ENCODE measurements around the gene WHRN.

The WHRN gene

DNA sequence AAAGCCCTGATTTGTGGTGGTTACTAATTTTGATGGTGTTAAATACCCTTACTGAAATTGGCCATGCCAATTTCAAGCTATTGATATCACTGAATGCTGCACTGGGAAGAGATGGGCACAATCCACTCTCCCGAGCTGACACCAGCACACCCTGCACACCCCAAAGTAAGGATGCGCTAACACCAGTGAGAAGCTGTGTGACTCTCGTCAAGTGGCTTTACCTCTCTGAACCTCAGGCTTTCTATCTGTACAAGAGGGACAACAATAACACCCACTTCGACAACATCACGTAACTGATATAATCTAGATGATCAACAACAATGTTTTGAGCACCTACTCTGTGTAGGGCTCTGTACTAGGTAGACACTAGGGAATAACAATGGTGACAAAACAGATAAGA is 109.5 kb downstream of the WHRN start:
- no peak for DNase-seq

DNA sequence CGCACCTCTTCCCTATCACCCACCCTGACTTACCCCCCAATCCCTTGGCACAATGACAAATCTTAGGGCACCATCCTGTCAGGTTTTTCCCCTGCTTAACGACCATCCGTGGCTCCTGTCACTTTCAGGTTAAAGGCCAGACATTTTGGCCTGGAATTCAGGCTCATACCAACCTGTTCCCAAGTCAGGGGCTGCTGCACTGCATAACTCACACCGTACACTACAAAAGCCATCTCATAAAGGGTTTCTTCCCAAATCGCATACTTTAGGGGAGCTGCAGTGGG is 110.0 kb downstream of the WHRN start:
- DNase-seq = no peak

DNA sequence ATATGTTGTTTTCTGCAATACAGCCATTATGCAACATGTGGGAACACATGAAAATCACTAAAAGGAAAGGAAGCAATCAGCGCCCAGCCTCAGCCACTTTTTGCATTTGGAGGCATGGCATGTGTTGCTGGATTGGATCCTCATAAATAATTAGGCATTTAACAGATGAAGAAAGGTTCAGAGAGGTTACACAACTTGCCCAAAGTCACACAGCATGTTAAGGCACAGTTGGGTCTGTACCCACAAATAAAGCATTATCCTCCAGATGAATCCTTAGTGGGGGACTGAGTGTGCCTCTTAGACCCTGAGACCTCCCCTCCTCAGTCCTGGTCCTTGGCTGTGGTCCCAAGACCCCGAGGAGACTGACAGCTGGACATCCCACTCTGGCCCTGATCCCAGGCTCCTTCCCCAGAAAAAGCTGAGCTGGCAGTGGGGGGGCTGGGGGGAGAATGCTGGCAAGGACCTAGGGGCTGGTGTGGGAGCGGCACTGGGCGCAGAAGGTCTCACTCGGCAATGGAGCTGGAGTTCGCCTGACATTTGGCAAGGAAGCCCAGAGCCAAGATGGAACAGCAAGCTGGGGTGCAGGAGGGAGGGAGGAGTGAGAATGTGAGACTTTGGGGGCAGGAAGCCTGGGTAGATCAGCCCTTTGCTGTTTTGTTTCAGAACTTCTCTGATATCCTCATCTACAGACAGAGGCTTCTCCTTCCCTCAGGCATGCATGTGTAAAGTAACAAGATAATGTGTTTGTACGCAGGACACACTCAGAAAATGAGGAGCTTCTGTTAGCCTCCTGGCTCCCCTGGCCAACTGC is 110.5 kb downstream of the WHRN start:
- no peak for DNase-seq

DNA sequence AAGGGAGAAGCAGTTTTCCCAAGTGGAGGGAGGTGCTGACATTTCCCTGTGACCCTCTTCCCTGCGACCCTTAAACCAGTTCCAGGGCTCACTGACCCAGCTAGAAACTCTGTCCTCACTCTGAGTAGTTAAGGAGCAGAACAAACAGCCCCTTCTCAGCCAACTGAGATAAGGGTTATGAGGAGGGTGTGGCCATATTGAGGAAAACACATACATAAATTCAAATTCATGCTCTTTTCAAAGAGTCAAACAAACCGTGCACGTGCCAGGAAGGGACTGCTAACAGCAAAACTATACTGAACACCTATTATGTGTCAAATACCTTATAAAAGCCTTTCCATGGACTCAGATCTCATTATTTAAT is 112.5 kb downstream of the WHRN start:
- no peak for DNase-seq

DNA sequence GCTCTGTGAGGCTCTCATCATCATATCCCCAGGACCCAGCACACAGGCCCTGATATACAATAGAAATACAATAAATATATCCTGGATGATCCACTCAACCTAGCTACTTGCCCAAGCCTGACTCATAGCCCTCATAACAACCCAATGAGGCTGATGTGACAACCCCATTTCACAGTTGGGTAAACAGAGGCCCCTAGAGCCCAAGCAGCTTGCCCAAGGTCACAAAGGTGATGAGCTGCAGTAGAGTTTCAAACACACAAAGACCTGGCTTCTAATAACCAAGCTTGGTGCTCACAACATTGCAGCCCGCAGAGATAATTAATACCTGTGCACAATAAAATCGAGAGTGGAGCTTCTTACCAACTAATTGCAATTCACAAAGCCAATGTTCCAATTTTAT is 114.3 kb downstream of the WHRN start:
- no peak for DNase-seq

DNA sequence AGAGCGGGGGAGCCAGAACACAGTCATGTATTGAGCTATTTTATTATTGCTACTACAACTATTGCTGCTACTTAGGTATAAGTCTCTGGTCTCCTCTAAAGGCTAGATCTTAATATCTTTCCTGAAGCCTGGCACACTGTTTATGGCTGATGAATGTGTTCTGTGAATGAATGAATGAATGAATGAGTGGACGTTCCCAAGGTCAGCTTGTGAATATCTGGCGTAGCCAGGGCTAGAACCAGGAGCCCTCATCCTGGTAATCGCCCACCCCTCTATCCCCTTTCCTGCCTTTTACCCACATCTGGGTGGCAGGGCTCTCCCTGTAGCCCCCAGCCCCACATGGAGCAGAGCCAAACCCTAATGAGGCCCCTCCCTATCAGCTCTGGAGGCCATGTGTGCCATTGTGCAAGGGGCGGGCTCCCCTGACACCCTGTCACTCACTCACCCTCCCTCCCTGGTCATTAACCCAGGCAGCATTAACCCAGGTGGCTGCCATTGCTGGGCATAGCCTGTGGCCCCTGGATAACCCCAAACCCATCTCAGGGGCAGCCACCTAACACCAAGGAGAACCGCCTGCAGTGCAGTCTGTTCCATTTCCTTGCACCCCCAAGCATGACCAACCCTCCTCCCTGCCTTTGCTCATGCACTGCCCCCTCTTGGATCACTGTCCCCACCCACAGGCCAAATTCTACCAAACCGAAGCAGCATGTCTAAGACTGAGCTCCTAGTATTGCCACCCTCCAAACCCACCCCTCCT is 115.5 kb downstream of the WHRN start:
- DNase-seq = no peak

DNA sequence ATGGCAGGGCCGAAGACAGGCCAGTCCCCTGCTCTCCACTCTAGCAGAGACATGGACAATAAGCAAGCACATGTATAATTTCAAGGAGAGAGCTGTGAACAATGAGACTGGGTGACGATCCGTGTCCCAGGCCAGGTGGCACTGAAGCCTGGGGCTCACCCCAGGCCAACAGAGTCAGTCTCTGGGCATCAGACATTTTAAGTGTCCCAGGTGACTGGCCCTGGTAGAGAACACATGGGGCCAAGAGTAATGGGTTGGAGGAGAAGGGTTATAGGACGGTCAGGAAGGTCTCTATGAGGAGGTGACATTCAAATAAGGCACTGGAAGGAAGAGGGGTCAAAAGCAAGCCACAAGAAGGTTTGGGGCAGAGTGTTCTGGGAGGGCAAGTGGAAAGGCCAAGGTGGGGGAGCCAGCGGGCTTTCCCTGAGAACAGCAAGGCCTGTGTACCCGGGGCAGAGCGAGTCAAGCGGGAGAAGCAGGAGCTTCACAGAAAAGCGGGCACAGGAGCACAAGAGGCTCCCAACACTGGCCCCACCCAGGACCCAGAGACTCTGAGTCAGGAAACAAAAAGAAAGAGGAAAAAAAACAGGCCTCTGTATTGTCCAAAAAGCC is 116.4 kb downstream of the WHRN start:
- no peak for DNase-seq

DNA sequence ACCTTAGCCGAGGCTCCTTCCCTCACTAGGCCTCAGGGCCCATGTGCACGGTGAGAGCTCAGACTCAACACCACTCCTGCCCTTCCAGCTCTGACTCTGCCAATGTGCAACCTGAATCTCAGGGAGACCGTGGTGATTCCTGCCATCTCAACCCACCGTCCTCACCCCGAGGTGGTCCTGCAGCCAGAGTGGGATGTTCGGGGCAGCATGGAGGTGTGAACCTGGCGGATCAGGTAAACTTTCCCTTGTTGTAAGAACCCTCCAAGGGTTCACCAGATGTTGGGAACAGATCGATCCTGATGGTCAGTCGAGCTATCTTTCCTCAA is 117.0 kb downstream of the WHRN start:
- no peak for DNase-seq

DNA sequence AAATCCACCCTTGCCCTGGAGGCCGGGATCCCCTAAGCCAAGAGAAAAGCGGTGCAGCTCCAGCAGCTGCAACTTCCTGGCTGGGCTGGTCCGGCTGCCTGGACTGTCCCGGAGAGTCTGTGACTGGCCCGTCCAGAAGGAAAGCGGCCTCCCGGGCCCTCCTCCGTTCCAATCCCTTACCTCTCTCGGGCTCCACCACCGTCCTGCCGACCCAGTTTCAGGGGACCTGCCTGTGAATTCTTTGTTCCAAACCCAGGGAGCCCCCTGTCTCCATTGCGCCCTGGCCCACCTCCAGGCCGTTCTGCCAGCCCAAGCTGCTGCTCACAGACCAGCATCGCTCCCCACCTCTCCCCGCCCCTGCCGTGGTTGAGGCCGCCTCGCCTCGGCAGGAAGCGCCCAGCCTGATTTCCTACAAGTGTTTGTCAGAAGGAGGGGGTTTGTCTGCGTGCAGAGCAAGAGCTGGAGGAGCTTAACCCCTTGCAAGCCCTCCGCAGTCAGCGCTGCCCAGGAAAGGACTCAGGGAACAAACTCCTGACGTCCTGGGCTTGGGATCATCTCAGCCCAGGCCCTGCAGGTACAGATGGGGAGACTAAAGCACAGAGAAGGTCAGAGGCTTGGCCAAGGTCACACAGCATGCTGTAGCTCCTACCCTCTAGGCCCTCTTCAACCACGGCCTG is 117.5 kb downstream of the WHRN start, which contains the start of gene AKNA:
Gene AKNA, minus strand, starts transcription at position 303 of the 677 bp plus-strand sequence. CDS start 6,649 bp downstream, outside the sequence.
- peak; percentile 63 for DNase-seq

DNA sequence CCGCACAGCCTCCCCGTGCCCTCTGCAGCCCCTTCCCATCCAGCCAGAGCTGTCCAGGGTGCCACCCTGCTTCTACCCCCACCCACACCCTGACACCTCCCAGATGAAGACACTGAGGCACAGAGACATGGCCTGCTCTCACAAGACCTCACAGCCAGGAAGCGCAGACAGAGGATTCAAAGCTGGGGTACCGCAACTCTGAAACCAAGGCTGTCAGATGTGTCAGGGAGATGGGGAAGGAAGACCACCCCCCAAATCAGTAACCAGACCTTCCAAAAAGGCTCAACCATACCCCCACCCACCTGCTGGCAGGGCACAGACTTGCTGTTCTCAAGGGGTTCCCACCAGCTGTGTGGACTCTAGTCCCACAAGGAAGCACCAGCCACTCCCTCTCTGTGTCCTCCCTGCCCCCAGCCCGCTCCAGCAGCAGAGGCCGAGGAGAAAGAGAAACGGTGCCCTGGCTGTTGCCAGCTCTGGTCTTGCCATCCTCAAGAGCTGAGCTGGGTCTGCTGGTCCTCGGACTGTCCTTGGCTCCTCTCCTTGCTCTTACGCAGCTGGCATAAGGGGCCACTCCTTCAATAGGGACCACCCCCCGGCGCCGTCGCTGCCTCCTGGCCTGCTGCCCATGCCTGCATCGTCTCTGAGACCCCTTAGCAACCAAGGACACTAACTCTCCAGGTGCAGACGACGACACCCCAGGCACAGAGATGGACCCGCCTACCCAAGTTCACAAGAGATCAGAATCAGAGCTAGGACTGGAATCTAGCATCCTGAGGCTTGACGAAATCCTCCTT is 118.2 kb downstream of the WHRN start:
- peak; percentile 50 for DNase-seq

DNA sequence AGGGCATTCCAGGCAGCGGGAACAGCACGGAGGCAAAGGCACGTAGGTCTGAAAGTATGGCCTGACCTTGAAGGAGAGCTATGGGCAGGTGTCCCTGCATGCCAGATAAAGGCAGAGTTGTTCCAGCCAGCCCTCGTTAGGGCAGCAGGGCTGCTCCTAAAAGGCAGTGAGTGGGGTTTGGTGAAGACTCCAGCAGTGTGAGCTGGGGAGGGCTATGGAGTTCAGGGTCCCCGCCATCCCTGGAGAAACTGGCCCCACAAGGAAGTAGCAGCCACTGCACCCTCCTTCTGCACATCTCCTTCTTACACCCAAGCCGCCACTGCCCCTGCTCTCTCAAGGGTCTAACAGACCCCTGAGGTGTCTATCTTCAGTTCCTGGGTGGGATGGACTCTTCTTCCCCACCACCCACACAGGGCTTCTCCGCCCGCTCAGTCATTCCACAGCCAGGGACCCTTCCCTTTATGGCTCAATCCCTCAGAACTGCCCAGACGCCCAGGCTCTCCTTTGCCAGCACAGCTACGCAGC is 118.8 kb downstream of the WHRN start:
- no peak for DNase-seq

DNA sequence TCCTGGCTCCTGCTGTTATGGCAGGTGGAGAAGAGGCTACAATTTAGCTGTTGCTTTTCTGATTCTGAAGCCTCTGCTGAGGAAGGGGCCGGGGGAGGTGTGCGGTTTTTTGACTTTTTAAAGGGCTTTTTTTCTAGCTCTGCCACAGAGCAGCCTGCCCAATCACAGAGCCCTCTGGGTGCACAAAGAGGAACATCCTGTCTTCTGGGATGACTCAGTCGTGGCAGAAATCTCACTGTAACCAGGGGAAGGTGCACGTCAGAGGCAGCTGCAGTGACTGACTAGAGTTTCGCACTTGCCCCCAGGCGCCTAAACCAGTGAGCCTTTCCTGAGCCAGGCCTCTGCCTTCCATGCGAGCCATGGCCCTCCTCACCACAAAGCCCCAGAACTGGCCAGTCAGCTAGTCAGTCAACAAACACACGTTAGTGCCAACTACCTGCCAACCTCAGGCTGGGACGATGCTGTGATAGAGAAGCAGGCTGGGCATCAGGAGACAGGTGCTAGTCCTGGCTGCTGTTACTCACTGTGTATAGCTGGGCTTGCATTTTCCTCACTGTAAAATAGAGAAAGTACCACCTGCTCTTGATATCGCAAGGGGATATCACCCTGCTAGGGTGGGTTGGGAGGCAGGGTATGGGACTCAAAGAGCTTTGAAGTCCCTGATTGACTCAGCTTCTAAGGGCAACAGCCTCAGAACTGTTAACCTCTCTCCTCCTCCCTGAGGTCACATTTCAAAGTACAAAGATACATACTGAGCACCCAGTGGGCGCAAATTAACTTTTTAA is 119.7 kb downstream of the WHRN start:
- peak; percentile 60 for DNase-seq

DNA sequence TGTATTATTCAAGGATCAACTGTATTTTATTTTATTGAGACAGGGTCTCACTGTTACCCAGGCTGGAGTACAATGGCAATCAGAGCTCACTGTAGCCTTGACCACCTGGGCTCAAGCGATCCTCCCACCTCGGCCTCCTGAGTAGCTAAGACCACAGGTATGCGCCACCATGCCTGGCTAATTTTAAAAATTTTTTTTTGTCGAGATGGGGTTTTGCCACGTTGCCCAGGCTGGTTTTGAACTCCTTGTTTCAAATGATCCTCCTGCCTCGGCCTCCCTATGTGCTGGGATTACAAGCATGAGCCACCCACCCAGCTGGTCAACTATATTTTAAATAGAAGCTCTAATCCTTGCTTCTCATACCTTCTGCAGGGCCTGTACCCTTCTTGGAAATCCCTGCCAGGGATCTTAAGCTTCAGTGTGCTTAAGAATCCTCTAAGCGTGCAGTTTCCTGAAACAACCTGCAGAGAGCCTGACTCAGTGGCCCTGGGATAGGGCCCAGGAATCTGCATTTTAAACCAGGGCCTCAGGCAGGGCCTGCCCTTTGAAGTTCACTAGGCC is 120.4 kb downstream of the WHRN start:
- DNase-seq = no peak

DNA sequence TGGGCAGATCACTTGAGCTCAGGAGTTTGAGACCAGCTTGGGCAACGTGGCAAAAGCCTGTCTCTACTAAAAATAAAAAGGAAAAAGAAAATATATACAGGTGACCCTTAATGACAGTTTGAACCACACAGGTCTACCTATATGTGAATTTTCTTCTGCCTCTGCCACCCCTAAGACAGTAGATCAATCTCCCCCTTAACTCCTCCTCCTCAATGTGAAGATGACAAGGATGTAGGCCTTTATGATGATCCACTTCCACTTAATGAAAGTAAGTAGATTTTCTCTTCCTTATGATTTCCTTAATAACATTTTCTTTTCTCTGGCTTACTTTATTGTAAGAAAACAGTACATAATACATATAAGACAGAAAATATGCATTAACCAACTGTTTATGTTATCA is 120.9 kb downstream of the WHRN start:
- DNase-seq = no peak

DNA sequence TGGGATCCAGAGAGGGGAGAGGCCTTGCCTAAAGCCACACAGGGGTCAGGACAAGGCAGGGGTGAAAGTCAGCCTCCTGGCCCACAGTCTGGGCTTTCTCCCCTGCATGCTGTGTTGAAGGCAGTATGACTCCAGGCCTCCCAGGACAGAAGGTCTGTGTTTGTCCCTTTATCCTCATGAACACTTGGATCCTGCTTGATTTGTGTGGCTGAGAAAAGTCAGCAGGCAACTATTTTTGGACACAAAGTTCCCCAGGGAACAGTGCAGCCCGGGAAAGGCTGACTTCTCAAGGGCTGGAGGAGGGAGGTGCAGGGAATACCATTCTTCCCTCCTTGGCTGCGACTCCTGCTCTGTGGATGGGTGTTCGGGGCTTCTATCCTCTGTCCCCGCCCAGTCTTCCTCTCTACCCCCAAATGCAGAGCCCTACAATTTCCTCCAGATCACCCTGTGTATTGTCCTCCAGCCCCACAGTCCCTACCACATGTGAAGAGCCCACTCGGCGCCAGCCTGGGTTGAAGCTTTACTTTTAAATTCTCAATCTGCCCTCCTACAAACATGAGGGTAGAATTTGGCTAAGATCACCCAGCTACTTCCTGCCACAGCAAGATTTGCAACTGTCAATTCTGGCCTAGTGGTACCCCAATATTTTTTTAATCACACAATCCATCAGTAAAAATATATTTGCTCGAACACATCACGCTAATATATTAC is 121.6 kb downstream of the WHRN start:
- DNase-seq = peak; percentile 46

DNA sequence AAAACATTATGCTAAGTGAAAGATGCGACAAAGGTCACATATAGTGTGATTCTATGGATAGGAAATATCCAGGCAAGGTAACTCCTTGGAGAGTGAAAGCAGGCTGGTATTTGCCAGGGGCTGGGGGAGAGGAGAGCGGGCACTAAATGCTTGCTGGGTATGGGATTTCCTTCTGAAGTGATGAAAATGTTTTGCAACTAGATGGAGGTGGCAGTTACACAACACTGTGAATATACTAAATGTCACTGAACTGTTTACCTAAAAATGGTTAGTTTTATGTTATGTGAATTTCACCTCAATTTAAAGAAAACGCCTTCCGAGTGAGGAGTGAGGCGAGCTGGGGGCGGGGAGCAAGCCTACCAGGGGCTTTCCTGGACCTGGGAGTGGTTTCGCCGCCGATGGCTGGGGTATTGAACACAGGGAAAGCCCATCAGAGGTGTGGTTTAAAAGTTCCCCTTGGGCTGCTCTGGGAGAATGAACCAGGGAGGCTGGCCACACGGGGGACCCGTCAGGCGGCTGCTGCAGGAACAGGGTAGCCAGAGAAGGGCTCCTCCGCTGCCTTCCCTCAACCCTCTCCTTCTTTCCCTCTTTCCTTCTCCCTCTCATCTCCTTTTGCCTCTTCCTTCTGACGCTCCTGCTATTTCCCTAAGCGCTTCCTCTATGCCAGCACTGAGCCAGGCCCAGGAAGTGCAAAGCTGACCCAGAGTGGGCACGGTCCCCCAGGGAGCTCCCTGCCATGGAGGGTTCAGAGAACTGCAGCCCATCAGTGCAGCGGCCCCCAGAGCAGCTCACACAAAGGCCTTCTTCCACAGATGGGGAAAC is 122.4 kb downstream of the WHRN start:
- peak; percentile 24 for DNase-seq

DNA sequence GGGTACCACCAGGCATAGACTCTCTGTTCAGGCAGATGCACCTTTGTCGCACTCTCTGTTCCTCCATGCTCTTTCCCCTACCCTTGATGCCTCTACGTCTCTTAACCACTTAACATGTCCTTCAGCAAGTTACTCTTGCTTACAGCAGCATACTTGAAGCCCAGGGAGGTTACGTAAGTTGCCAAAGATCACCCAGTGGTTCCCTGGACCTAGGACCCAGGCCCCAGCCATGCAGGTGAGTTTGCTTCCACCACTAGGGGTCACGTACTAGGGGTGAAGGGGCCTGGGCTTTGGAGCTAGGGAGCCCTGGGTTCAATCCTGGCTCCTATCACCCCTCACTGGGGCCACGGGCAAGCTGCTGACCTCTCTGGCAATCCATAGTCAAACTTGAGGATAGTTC is 126.4 kb downstream of the WHRN start:
- DNase-seq = no peak

DNA sequence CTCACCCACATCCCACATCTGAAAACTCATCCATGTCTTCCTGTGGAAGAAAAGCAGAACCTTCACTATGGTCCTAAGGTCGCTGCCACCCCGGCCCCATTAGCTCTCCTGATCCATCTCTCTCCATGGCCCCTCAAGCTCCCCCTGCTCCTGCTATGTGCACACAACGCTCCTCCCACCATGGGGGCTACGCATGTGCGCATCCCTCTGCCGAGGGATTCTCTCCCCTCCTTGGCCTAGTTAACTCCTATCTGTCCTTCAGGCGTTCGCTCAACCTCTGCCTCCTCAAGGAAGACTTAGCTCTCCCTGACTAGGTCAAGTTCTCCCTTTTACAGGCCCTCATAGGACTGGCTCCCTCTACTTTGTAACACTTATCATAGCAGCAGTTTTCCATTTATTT is 127.3 kb downstream of the WHRN start:
- DNase-seq = no peak

DNA sequence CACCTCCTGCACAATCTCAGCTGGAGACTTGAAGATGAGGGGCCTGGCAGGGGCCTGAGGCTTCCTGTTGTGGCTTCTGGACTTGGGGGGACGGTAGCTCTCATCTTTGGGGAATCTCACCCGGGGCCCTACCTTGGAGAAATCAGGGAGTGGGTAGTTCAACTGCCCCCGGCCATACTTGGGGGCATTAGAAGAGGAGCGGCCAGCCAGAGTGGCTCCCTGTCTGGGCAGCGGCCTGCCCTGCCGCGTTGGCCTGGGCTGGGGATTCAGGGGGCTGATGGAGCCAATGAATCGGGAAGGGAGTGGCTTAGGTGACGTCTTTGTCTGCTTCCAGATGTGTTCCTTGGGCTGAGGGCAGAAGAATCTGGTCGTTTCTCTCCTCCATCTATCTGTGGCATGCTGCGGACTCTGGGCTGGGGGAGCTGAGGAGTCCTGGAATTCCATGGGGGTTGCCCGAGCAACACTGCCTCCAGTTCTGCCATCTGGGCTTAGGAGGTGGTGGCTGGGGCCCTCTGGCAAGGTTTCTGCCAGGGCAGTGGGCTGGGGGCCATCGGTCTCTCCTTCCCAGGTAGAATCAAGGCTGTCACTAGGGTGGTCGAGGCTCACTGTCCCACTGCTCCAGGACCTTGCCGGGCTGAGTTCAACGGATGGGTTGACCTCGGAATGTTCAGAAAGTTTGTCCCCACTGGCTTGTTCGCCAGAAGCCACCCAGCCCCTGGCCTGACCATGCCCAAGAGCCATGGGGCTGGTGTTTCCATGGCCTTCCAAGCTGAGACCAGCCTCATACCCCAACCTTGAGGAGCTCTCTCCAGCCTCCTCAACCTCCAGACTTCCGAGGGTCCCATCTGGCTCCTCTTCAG is 128.5 kb downstream of the WHRN start:
- DNase-seq = no peak
